ENCODE measurements around the gene WNT4. TPM values are rescaled to one million over a fixed set of nuclear protein-coding genes. Genes with fewer than 3 reads are reported as not detected.

Gene WNT4
- total and polyA plus RNA-seq, 9 of the 15 experiments (the other 6 are each of a cell fraction or from before 2014, with no cell fraction given) = 0.01 TPM; not detected in 8

DNA sequence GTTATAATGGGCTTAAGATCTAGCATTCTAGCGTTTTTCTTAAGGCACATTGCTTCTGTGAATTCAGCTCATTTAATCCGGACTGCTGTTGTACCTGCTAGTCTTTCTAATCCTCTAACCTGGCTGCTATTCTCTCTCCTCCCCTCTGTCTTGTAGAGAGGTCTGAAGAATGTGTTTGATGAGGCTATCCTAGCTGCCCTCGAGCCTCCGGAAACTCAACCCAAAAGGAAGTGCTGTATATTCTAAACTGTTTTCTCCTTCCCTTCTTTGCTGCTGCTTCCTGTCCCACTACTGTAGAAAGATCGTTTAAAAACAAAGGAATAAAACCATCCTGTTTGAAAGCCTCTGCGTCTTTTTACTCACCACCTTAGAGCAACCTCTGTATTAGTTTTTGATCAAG lies 53.1 kb downstream of the WNT4 start:
- no peak for FAIRE-seq
- peaks cover 13% of the 10 kb centered on the region for H4K20me1 ChIP-seq (replicated peaks; ENCODE audit: control insufficient read depth, insufficient read depth, low read length)
- DNase-seq (ENCODE audit: extremely low read depth in 1 of 4, low spot score in 3 of 4) = no peak
- no peak overlapping the region for H3K9ac ChIP-seq (ENCODE audit: insufficient read depth in 1 of 2, low read depth in 2 of 2, low read length in 2 of 2)
- H3K4me3 ChIP-seq = no peak overlapping the region
- H3K4me2 ChIP-seq (ENCODE audit: insufficient read depth, low read length) = no peak overlapping the region
- H3K9me3 ChIP-seq (replicated peaks; ENCODE audit: control insufficient read depth, insufficient read depth, low read depth, low read length) = no peaks in the 10 kb centered on the region
- peak overlapping the region; percentile 23; the same call in 1 of the 3 replicates for H3K27ac ChIP-seq (ENCODE audit: extremely low read depth, low read depth, low read length)
- BruUV-seq (replicated peaks) = no TSS peak
- no peak overlapping the region for H2AFZ ChIP-seq (ENCODE audit: low read depth, low read length)
- CTCF ChIA-PET (ENCODE audit: low intra/inter-chr PET ratio) = no interaction called here
- intact Hi-C loops (cut with micrococcal nuclease) = loop anchor here (5.0 kb wide), 1 partner anchor 62 kb away; no protein-coding TSS in a partner anchor
- ATAC-seq = no peak; the same call in 2 of the 3 replicates
- TF ChIP-seq, protein P1, sequence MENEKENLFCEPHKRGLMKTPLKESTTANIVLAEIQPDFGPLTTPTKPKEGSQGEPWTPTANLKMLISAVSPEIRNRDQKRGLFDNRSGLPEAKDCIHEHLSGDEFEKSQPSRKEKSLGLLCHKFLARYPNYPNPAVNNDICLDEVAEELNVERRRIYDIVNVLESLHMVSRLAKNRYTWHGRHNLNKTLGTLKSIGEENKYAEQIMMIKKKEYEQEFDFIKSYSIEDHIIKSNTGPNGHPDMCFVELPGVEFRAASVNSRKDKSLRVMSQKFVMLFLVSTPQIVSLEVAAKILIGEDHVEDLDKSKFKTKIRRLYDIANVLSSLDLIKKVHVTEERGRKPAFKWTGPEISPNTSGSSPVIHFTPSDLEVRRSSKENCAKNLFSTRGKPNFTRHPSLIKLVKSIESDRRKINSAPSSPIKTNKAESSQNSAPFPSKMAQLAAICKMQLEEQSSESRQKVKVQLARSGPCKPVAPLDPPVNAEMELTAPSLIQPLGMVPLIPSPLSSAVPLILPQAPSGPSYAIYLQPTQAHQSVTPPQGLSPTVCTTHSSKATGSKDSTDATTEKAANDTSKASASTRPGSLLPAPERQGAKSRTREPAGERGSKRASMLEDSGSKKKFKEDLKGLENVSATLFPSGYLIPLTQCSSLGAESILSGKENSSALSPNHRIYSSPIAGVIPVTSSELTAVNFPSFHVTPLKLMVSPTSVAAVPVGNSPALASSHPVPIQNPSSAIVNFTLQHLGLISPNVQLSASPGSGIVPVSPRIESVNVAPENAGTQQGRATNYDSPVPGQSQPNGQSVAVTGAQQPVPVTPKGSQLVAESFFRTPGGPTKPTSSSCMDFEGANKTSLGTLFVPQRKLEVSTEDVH (IDR thresholded peaks at IDR 0.05; ENCODE audit: low read depth, partially characterized antibody) = no peak
- TF ChIP-seq TAF1 (IDR thresholded peaks at IDR 0.05; ENCODE audit: control insufficient read depth, extremely low read depth, insufficient read depth, low read length, severe bottlenecking) (no peak), ARNT (IDR thresholded peaks at IDR 0.05) (no peak), ELF4 (CRISPR knock-in tag; IDR thresholded peaks at IDR 0.05) (no peak), PHF8 (IDR thresholded peaks at IDR 0.05; ENCODE audit: borderline replicate concordance, low read length) (no peak)
- TF ChIP-seq, protein P2, sequence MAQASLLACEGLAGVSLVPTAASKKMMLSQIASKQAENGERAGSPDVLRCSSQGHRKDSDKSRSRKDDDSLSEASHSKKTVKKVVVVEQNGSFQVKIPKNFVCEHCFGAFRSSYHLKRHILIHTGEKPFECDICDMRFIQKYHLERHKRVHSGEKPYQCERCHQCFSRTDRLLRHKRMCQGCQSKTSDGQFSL (CRISPR knock-in tag; IDR thresholded peaks at IDR 0.05) = no peak
- TF ChIP-seq, protein P2 (tag; IDR thresholded peaks at IDR 0.05) = no peak
- H3K79me2 ChIP-seq (ENCODE audit: control insufficient read depth, insufficient read depth, low read length) = peaks cover 71% of the 10 kb centered on the region
- 76% methylated on average over 6 of the region's 6 CpGs for WGBS (ENCODE audit: insufficient coverage, low coverage, missing lambda C conversion rate)
- H3K4me1 ChIP-seq (replicated peaks in 1 of 2; ENCODE audit: control insufficient read depth in 2 of 2, insufficient read depth in 2 of 2, low read length in 2 of 2) = peaks cover 0 to 5% of the 10 kb centered on the region in 2 experiments; a peak in 1 of 5 replicates
- peaks cover 86% of the 10 kb centered on the region for H3K36me3 ChIP-seq (ENCODE audit: control insufficient read depth, insufficient read depth, low read length)
- peaks cover 3% of the 10 kb centered on the region for H3K9me1 ChIP-seq (ENCODE audit: control insufficient read depth, insufficient read depth, low read length)
- H3K27me3 ChIP-seq (ENCODE audit: control insufficient read depth in 2 of 2, insufficient read depth in 2 of 2, low read length in 2 of 2) = no peaks in the 10 kb centered on the region
- POLR2A ChIA-PET = interaction anchor here (1.1 to 1.3 kb wide), 2 partner anchors 9 to 309 kb away, joined by 3 read pairs; no protein-coding TSS in a partner anchor
- in situ Hi-C loops (cut with MboI) = no loop called here
